Loucy (cell line): ENCODE data around the gene ACADS.

ENCODE experiments used
- CTCF ChIP-seq: fragments of 200-600 bp; sonication (generic); conservative IDR thresholded peaks from 2 replicates; pipeline ENCODE4 v1.5.1; 2014; ENCODE audit warnings: mild to moderate bottlenecking, antibody characterized with exemption, low read length
- EZH2phosphoT487 ChIP-seq: fragments of 200-600 bp; IDR thresholded peaks from 2 replicates; pipeline ENCODE4 v1.6.1; 2018; ENCODE audit warnings: antibody characterized with exemption, mild to moderate bottlenecking, moderate library complexity, borderline replicate concordance

GRCh38 chr12:120722784-120723183, 2.8 kb upstream of the ACADS start:
- TF ChIP-seq CTCF (no peak), EZH2phosphoT487 (no peak)
